ENCODE data around the gene TRIM50. TPM values are rescaled to one million over a fixed set of nuclear protein-coding genes. Genes with fewer than 3 reads are reported as not detected.

The TRIM50 gene
- total and polyA plus RNA-seq, 2 experiments from 2014 or later: 0.10 TPM; not detected in 1

DNA sequence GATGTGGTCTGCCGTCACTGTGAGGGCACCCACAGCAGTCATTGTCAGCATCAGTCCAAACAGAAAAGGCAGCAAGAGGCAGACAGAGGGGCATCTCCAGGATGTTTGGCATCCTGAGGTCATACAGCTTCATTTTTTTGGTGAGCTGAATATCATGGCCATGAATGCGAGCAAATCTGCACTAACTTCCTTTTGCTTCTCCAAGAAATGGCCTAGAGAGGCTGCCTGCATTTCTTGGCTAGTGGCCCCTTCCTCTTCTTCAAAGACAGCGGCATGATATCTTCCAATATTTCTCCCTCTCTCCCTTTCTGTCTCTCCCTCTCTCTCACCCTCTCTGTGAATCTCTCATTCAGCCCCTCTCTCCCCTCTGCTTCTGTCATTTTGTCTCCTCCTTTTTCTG, 24.9 kb upstream of the TRIM50 start (continued):
- TF ChIP-seq JUNB (IDR thresholded peaks at IDR 0.05; ENCODE audit: unreplicated experiment): no peak

DNA sequence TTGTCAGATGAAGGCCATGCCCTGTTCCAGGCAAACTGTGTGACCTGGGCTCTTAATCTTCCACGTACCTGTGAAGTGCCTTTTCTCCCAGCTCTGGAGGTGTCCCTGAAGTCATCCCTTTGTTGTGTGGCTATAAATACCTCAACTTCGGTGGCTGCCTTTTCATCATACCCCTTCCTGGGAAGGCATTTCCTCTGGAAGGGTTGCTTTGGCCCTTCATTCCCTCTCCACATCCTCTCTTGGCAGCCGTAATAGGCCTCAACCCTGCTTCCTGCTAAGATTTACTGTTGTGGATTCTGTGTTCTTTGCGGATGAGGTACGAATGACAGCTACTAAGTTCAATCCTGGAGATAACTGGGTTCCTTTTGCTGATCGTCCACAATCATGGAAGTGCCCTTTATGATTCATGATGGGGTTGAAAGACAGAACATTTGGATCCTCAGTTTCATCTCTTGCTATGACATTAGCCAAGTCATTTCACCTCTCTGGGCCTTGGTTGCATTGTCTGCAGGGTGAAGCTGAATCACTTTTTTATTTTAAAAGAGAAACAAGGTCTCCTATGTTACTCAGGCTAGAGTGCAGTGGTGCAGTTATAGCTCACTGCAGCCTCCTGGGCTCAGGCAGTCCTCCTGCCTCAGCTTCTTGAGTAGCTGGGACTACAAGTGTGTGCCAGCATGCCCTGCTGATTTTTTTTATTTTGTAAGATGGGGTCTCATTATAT, 23.7 kb upstream of the TRIM50 start:
- peak; percentile 40 for DNase-seq (ENCODE audit: low spot score)
- Mint-ChIP-seq H3K36me3 (ENCODE audit: low read depth) (peaks cover 3% of the 10 kb centered on the region; the same call in 2 of the 3 replicates), H3K4me3 (no peak overlapping the region), H3K27me3 (ENCODE audit: insufficient read depth, low read depth, poor library complexity) (peaks cover 3% of the 10 kb centered on the region), H3K4me1 (peaks cover 14% of the 10 kb centered on the region), H3K9me3 (peaks cover 8% of the 10 kb centered on the region), H3K27ac (no peak overlapping the region)
- H3K4me2 ChIP-seq: no peak overlapping the region
- no peak overlapping the region for H3K27ac ChIP-seq (ENCODE audit: low read depth)
- no peaks in the 10 kb centered on the region for H3K79me2 ChIP-seq (replicated peaks; ENCODE audit: insufficient read depth)
- no peaks in the 10 kb centered on the region for H3K4me1 ChIP-seq (ENCODE audit: insufficient read depth)
- no peaks in the 10 kb centered on the region for H4K20me1 ChIP-seq (replicated peaks; ENCODE audit: insufficient read depth)
- ATAC-seq: peak; percentile 30; the same call in 2 of the 3 replicates
- no peaks in the 10 kb centered on the region for H3F3A ChIP-seq (replicated peaks; ENCODE audit: low read depth)
- peak overlapping the region; percentile 23 for H2AFZ ChIP-seq
- no peak overlapping the region for H3K4me3 ChIP-seq
- no peaks in the 10 kb centered on the region for H3K36me3 ChIP-seq (ENCODE audit: insufficient read depth)
- H3K9me2 ChIP-seq (ENCODE audit: insufficient read depth): no peaks in the 10 kb centered on the region
- H3K27me3 ChIP-seq (ENCODE audit: insufficient read depth): no peaks in the 10 kb centered on the region
- TF ChIP-seq, protein P1, sequence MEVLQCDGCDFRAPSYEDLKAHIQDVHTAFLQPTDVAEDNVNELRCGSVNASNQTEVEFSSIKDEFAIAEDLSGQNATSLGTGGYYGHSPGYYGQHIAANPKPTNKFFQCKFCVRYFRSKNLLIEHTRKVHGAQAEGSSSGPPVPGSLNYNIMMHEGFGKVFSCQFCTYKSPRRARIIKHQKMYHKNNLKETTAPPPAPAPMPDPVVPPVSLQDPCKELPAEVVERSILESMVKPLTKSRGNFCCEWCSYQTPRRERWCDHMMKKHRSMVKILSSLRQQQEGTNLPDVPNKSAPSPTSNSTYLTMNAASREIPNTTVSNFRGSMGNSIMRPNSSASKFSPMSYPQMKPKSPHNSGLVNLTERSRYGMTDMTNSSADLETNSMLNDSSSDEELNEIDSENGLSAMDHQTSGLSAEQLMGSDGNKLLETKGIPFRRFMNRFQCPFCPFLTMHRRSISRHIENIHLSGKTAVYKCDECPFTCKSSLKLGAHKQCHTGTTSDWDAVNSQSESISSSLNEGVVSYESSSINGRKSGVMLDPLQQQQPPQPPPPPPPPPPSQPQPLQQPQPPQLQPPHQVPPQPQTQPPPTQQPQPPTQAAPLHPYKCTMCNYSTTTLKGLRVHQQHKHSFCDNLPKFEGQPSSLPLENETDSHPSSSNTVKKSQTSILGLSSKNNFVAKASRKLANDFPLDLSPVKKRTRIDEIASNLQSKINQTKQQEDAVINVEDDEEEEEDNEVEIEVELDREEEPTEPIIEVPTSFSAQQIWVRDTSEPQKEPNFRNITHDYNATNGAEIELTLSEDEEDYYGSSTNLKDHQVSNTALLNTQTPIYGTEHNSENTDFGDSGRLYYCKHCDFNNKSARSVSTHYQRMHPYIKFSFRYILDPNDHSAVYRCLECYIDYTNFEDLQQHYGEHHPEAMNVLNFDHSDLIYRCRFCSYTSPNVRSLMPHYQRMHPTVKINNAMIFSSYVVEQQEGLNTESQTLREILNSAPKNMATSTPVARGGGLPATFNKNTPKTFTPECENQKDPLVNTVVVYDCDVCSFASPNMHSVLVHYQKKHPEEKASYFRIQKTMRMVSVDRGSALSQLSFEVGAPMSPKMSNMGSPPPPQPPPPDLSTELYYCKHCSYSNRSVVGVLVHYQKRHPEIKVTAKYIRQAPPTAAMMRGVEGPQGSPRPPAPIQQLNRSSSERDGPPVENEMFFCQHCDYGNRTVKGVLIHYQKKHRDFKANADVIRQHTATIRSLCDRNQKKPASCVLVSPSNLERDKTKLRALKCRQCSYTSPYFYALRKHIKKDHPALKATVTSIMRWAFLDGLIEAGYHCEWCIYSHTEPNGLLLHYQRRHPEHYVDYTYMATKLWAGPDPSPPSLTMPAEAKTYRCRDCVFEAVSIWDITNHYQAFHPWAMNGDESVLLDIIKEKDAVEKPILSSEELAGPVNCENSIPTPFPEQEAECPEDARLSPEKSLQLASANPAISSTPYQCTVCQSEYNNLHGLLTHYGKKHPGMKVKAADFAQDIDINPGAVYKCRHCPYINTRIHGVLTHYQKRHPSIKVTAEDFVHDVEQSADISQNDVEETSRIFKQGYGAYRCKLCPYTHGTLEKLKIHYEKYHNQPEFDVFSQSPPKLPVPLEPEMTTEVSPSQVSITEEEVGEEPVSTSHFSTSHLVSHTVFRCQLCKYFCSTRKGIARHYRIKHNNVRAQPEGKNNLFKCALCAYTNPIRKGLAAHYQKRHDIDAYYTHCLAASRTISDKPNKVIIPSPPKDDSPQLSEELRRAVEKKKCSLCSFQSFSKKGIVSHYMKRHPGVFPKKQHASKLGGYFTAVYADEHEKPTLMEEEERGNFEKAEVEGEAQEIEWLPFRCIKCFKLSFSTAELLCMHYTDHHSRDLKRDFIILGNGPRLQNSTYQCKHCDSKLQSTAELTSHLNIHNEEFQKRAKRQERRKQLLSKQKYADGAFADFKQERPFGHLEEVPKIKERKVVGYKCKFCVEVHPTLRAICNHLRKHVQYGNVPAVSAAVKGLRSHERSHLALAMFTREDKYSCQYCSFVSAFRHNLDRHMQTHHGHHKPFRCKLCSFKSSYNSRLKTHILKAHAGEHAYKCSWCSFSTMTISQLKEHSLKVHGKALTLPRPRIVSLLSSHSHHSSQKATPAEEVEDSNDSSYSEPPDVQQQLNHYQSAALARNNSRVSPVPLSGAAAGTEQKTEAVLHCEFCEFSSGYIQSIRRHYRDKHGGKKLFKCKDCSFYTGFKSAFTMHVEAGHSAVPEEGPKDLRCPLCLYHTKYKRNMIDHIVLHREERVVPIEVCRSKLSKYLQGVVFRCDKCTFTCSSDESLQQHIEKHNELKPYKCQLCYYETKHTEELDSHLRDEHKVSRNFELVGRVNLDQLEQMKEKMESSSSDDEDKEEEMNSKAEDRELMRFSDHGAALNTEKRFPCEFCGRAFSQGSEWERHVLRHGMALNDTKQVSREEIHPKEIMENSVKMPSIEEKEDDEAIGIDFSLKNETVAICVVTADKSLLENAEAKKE (CRISPR knock-in tag; IDR thresholded peaks at IDR 0.05): no peak
- TF ChIP-seq STAT1 (IDR thresholded peaks at IDR 0.05; ENCODE audit: unreplicated experiment): no peak
- no peak for TF ChIP-seq EZH2 (IDR thresholded peaks at IDR 0.05; ENCODE audit: low read depth, unreplicated experiment)
- TF ChIP-seq EZH2phosphoT487 (IDR thresholded peaks at IDR 0.05; ENCODE audit: unreplicated experiment): no peak
- TF ChIP-seq, protein P2, sequence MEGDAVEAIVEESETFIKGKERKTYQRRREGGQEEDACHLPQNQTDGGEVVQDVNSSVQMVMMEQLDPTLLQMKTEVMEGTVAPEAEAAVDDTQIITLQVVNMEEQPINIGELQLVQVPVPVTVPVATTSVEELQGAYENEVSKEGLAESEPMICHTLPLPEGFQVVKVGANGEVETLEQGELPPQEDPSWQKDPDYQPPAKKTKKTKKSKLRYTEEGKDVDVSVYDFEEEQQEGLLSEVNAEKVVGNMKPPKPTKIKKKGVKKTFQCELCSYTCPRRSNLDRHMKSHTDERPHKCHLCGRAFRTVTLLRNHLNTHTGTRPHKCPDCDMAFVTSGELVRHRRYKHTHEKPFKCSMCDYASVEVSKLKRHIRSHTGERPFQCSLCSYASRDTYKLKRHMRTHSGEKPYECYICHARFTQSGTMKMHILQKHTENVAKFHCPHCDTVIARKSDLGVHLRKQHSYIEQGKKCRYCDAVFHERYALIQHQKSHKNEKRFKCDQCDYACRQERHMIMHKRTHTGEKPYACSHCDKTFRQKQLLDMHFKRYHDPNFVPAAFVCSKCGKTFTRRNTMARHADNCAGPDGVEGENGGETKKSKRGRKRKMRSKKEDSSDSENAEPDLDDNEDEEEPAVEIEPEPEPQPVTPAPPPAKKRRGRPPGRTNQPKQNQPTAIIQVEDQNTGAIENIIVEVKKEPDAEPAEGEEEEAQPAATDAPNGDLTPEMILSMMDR (conservative IDR thresholded peaks at IDR 0.05; ENCODE audit: low read depth in 2 of 2): no peak
- TF ChIP-seq JUNB (IDR thresholded peaks at IDR 0.05; ENCODE audit: unreplicated experiment): no peak
- no peak for TF ChIP-seq NANOG (IDR thresholded peaks at IDR 0.05; ENCODE audit: borderline replicate concordance)
- TF ChIP-seq ZNF114 (CRISPR knock-in tag; IDR thresholded peaks at IDR 0.05): no peak
- TF ChIP-seq, protein P3, sequence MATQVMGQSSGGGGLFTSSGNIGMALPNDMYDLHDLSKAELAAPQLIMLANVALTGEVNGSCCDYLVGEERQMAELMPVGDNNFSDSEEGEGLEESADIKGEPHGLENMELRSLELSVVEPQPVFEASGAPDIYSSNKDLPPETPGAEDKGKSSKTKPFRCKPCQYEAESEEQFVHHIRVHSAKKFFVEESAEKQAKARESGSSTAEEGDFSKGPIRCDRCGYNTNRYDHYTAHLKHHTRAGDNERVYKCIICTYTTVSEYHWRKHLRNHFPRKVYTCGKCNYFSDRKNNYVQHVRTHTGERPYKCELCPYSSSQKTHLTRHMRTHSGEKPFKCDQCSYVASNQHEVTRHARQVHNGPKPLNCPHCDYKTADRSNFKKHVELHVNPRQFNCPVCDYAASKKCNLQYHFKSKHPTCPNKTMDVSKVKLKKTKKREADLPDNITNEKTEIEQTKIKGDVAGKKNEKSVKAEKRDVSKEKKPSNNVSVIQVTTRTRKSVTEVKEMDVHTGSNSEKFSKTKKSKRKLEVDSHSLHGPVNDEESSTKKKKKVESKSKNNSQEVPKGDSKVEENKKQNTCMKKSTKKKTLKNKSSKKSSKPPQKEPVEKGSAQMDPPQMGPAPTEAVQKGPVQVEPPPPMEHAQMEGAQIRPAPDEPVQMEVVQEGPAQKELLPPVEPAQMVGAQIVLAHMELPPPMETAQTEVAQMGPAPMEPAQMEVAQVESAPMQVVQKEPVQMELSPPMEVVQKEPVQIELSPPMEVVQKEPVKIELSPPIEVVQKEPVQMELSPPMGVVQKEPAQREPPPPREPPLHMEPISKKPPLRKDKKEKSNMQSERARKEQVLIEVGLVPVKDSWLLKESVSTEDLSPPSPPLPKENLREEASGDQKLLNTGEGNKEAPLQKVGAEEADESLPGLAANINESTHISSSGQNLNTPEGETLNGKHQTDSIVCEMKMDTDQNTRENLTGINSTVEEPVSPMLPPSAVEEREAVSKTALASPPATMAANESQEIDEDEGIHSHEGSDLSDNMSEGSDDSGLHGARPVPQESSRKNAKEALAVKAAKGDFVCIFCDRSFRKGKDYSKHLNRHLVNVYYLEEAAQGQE (IDR thresholded peaks at IDR 0.05; ENCODE audit: unreplicated experiment): no peak
- no peak for TF ChIP-seq POLR2AphosphoS5 (IDR thresholded peaks at IDR 0.05; ENCODE audit: low read depth)
- TF ChIP-seq, protein P4, sequence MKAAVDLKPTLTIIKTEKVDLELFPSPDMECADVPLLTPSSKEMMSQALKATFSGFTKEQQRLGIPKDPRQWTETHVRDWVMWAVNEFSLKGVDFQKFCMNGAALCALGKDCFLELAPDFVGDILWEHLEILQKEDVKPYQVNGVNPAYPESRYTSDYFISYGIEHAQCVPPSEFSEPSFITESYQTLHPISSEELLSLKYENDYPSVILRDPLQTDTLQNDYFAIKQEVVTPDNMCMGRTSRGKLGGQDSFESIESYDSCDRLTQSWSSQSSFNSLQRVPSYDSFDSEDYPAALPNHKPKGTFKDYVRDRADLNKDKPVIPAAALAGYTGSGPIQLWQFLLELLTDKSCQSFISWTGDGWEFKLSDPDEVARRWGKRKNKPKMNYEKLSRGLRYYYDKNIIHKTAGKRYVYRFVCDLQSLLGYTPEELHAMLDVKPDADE (IDR thresholded peaks at IDR 0.05): no peak
- TF ChIP-seq CREB1 (CRISPR knock-in tag; IDR thresholded peaks at IDR 0.05; ENCODE audit: low read depth): no peak

Data from GM23338 (cell line).